ENCODE measurements around the gene PCSK6.

- TF ChIP-seq EZH2phosphoT487 (IDR thresholded peaks at IDR 0.05; ENCODE audit: insufficient read depth, low read depth) = no peak
- TF ChIP-seq EZH2 (IDR thresholded peaks at IDR 0.05; ENCODE audit: insufficient read depth, poor library complexity, severe bottlenecking) = no peak
Observed at GRCh38 chr15:101407439-101407838, 82.1 kb downstream of the PCSK6 start.
